Cerebellar nuclear complex (tissue), 1 donor: Measurements from ENCODE around the gene PTCH1.

Experiments used
- DNase-seq, 2 experiments: peaks; one replicate each; lab custom pipeline; 2025; lab: John Stamatoyannopoulos, UW

The PTCH1 gene

GRCh38 chr9:95511952-95512708 is 4.6 kb downstream of the PTCH1 start:
- DNase-seq, result no peak

DNA sequence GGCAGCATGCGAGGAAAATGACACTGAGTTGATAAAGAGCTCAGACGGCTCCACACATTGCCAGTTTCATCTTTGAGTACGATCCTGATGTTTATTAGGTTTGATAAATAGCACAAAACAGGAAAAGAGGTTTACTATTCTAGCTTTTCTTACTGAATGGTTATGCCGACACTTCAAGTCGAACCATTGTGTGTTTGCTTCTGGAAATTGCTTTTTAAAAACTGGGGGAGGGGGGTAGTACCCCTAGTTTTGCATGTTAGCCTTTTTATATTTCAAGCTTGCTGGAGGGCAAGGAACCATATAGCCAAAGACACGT is 5.2 kb downstream of the PTCH1 start:
- no peak for DNase-seq

DNA sequence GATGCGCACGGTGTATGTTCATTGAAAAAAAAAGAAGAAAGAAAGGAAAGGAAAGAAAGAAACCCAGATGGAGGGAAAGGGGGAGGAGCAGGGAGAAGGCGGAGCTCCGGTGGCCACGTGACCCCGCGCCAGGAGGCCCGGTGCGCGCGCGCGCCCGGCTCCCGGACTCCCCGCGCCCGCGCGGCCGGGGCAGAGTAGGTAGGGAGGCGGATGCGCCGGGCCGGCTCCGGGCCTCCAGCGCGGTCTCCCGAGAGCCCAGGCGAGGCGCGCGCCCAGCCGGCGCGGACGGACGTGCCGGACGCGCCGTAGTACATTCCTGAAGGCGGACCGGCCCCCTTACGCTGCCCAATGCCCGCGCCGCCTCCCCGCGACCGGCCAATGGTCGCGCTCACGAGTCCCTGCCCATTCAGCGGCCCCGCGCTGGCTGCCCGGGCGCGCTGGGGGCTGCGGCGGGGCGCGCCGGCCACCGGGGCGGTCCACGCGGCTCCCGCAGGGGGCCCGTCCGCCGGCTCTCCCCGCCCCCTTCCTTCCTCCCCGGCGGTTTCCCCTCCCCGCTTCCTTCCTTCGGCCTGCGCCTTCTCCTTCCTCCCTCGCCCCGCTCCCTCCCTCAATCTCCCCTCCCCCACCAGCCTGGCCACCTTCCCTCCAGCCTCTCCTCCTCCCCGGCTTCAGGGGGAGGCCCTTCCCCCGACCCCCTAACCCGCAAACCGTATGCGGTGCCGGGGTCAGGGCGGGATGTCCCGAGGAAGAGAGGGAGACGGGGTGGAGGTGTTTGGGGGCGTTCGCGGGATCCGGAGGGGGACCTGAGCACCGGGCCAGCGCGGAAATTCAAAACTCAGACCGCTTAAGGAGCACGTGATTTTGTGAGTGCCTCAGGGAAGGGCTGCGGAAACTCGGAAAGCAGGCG is 5.8 kb downstream of the PTCH1 start:
- DNase-seq, result peak; percentile 61 to 75

DNA sequence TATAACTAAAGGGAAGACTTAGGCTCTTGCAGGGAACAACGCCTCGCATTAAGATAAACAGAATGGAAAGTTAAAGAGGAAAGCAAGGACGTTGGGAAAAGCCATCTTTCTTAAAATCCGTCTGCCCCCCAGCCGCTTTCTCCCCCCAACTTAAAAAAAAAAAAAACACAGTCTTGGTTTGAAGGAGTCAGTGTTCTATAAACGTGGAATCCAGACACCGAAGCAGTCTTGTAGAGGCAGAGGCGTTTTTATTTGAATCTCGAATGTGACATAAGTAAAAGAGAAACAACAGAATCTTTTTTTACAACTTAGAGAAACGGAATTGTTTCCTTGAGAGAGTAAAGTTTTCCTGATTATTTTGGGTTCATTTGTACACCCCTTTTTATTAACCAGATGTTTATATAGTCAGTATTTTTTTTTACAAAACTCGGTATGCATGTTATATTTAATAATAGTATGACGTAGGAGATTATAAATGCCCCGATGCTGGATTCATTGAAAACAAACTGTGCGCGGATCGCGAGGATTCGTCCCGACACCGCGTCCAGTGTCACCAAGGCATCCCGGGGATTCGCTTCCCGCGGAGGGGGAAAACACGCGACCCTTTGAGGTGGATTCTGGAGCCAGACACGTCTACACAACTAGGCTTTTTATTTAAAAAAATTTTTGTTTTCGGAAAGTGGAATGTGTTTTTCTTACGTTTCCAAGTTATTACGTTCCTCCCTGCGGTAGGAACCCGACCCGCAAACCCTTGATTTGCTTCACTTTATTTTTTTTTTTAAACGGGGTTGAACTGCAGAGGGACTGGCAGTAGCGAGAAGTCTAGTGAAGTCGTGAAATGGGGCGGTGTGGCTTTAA is 6.7 kb downstream of the PTCH1 start:
- no peak for DNase-seq

GRCh38 chr9:95508968-95509850 is 7.6 kb downstream of the PTCH1 start:
- DNase-seq, result peak; percentile 74 to 86

DNA sequence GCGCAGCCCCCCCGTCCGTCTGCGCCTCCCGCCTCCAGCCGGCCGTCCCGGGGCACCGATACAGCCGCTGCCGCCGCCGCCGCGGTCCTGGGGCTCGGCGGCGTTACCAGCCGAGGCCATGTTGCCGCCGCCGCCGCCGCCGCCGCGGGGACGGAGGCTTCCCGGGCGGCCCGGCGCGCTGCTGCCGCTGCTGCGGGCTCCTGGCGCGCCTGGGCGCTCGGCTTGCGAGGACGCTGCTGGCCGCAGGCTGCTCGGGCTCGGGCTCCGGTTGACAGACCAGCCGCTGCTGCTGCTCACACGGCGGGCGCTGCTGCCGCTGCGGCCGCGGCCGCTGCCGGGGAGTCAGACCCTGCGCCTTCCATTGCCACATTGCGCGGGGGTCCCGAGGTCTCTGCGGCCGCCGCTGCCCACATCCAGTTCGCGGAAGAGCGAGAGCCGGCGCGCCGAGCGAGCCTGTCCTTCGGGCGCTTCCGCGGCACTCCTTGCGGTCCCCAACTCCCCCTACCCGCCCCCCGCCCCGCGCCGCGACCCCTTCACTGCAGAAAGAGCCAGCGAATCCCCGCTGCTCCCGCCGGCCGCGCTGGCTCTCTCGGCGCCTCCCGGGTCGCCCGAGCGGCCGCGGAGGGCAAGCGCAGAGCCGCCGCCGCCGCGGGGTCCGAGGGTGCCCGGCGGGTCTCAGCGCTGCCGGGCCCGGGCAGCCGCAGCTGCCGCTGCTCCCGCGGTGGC is 8.4 kb downstream of the PTCH1 start:
- no peak for DNase-seq

- DNase-seq, result no peak
Observed at GRCh38 chr9:95507464-95508241, 9.1 kb downstream of the PTCH1 start.

DNA sequence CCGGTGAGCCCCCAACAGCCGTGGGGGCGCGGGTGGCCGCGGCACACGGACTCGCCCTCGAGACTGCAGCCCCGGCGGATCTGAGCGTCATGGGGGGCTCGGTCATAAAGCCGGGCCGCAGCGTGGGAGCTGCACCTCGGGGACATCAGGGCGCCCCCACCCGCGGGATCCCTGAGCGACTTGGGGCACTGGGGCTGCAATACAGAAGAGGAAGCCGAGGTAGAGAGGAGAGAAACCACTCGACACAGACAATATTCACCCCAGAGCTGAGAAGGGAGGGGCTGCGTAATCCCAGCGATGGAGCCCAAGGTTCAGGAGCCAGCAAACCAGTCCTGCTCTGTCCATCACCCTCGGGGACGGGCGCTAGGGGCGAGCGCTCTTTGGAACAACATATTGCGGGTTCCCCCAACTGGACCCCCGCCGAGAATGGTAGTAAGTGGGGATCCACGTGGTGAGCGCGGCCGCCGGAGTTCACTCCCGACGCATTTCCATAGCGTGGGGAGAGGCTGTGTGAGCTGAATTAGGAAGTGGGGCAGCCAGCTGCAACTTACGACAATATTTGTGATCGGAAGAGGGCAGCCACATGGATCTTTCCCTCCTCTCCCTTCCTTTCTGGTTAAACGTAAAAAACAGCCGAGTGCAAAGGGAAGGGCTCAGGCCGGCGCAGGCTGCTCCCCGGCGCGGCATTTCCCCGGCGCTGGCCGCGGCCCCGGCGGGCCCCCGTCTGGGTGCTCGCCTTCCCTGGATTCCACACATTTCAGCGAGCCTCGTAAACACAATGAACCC is 9.9 kb downstream of the PTCH1 start:
- DNase-seq, result no peak

DNA sequence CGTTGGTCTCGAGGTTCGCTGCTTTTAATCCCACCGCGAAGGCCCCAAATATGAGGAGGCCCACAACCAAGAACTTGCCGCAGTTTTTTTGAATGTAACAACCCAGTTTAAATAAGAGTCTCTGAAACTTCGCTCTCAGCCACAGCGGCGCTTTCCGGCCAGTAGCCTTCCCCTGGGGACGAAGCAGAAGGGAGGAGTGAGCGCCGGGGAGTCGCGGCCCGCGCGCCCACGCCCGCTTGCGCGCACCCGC is 10.4 kb downstream of the PTCH1 start:
- no peak for DNase-seq

DNA sequence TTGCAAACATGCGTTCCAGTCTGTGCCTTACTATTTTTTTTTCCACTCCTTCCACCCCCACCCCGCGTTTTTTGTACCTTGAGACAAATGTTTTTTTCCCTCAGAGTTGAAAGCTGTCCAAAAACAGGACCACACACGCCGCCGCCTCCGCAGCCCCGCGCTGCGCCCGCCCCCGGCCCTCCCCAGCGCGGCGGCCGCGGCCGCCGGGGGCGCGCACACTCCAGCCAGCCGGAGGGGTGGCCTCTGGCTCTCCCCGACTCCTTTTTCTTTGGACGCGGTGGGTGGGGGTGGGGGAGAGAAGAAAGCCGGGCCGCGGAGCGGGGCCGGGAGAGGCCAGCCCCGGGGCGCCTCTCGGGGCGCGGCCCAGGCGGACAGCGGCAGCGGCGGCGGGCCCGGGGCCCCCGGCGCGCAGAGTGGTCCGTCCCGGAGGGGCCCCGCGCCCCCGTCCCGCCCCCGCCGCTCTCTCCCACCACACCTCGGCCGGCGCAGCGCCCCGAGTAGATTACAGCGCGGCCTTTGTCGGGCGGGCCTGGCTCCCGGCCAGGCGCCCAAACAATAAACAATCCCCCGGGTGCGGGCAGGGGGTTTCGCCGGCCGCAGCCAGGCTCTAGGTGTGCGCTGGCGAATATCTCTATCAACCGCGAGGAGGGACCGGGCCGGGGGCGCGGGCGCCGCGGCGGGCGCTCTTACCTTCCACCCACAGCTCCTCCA is 10.9 kb downstream of the PTCH1 start:
- no peak for DNase-seq

DNA sequence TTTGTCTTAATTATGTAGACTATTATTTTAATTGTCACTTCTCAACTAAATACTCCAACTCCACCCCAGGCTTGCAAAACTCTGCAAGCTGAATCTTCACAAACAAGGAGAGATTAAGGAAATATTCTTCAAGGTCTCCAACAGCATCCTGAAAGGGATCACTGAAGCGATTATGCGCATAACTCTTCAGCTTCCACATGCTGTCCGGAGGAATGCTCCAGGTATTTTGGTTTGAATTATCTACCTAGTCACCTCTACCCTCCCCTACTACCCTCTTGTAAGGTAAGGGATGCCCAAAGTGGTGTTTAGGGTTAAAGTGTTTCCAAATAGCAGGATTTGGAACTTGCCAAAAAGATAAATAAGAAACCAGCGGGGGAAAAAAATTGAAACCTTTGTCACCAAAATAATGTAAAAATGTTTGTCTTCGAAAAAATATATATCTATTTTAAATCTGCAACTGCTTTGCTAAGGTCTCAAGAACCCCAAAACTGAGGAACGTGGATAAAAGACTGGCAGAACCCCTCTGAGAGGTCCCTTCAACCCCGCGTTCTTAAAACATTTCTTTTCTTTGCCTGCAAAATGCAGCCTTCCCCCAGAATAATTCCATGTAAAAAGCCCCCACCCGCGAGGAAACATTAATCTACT is 11.6 kb downstream of the PTCH1 start:
- no peak for DNase-seq

DNA sequence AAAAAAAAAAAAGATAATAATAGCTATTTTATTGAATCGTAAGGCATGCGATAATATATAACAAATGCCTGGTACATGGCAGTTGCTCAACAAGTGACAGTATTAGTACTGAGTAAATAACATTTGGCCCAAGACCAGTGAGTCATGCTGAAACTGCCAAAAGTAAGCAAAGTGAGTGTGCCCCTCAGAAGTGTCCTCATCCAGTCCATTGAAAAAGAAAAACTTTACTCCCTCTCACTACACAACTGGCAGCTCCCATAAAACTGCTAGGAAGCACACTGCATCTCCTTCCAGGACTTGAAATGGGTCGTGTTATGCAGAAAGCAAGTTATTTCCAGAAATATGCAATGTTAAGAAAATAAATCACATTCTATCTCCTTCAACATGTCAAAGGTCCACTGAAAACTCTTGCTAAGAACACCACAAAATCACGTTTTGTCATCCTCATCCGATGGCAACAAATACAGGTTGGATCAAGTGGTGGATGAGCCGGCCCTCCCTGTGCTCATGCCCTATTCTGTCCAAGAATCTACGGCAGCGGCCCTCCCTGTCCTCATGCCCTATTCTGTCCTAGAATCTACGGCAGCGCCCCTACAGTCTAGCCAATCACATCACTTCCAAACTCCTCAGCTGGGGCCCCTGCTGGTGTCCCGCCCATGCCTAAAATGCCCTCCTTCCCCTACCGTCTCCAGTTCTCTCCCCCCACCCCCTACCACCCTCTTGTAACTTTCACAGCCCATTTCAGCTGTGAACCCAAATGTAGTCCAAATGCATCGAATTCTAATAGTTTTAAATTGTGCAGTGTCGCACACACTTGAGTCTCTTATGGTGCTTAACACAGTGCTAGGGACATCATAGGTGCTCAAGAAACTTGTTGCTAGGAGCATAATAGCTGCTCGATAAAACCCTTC is 12.5 kb downstream of the PTCH1 start:
- DNase-seq, result peak in 1 of 2 experiments; percentile 30

GRCh38 chr9:95503369-95503768 is 13.4 kb downstream of the PTCH1 start:
- DNase-seq, result no peak

DNA sequence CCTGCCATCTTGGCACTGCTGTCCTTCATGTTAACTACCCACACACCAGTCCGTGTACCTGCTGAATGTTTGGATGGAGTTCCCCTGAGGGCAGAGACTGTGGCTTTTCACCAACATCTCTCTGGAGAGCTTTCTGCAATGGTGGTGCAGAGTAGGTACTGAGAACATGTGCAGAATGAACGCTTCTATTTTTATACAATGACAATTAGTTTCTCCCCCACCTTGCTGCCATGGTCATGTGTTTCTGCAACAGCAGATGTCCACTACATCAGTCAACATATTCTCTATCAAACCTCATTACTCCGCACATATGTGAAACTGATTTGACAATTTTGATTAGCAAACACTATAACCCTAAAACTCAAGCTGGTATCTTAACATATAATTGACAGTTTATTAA is 14.5 kb downstream of the PTCH1 start:
- peak in 1 of 2 experiments; percentile 41 for DNase-seq

GRCh38 chr9:95499847-95500246 is 16.9 kb downstream of the PTCH1 start:
- no peak for DNase-seq

DNA sequence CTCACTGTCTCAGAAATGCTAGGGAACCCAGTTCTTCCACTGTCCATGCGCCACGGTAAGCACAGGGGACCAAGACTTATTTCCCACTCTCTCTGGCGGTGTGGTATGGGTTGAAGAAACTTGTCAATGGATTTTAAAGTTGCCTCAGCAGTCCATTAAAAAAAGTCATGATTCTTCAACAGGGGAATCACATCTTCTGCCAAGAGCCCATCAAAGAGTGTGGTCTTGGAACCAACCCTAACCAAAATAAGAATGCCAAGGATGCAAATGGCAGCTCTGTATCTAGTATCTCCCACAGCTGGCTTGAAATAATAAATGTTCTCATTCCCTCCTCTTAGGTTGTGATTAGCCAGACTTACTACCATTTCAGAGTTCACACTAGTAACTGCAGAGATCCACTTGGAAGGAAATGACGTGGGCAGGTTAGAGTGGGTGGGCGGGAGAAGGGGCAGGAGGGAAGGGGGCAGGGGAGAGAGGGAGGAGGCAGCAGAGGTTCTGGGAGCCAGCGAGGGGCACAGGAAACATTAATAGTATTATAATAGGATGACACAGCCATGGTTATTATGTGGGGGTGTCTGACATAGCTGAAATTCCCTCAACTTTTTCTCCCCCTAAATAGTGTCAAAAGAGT is 17.6 kb downstream of the PTCH1 start:
- DNase-seq, result no peak

DNA sequence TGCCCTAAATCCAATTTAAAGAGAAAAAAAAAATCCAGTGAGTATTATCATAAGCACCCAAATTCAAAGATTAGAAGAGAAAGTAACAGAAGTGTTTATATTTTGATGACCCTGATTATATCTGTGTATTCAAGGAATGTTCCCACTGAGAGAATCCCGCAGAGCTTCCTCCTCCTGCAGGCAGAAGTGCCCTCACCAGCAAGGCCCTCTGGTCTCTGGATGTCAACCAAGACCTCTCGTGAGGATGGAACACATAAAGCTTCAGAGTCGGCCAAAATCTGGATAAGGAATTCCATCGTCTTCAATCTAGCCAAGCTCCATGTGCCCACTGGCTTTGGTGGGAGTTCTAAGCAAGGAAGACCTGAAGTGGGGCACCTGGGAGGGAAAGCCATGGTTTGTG is 18.1 kb downstream of the PTCH1 start:
- no peak for DNase-seq
